H9 (cell line): ENCODE measurements around the gene MEF2C. TPM values are rescaled to one million over a fixed set of nuclear protein-coding genes. Genes with fewer than 3 reads are reported as not detected.

ENCODE experiments used
- DNase-seq: peaks from one replicate; pipeline ENCODE4 v3.0.0-alpha.2; 2017
- H2AFZ ChIP-seq: one replicate; pipeline ENCODE4 v1.6.1; 2013; ENCODE audit warnings: mild to moderate bottlenecking, low read length, control low read depth, moderate library complexity
- H2AK5ac ChIP-seq: 2 replicates; pipeline ENCODE4 v1.6.1; 2013; ENCODE audit warnings: low read length, control low read depth, mixed read lengths; ENCODE audit not compliant: insufficient read length
- H2BK120ac ChIP-seq: one replicate; pipeline ENCODE4 v1.6.1; 2013; ENCODE audit warnings: low read depth, mild to moderate bottlenecking, low read length, control low read depth, inconsistent platforms; ENCODE audit not compliant: poor library complexity, severe bottlenecking
- H2BK12ac ChIP-seq: 2 replicates; pipeline ENCODE4 v1.6.1; 2013; ENCODE audit warnings: low read length, control low read depth, mixed read lengths, low read depth; ENCODE audit not compliant: insufficient read length
- H2BK15ac ChIP-seq: 2 replicates; pipeline ENCODE4 v1.6.1; 2013; ENCODE audit warnings: low read depth, low read length, control low read depth
- H2BK20ac ChIP-seq: one replicate; pipeline ENCODE4 v1.6.1; 2013; ENCODE audit warnings: low read depth, mild to moderate bottlenecking, low read length, control low read depth, inconsistent platforms; ENCODE audit not compliant: poor library complexity, severe bottlenecking
- H2BK5ac ChIP-seq: 2 replicates; pipeline ENCODE4 v1.6.1; 2013; ENCODE audit warnings: low read length, control low read depth, mixed read lengths; ENCODE audit not compliant: insufficient read length
- H3K14ac ChIP-seq: 2 replicates; pipeline ENCODE4 v1.6.1; 2013; ENCODE audit warnings: low read length, control low read depth; ENCODE audit not compliant: insufficient read depth
- H3K18ac ChIP-seq: 2 replicates; pipeline ENCODE4 v1.6.1; 2013; ENCODE audit warnings: low read depth, mild to moderate bottlenecking, mixed read lengths, low read length, control low read depth; ENCODE audit not compliant: insufficient read length
- H3K23ac ChIP-seq: 2 replicates; pipeline ENCODE4 v1.6.1; 2013; ENCODE audit warnings: low read length, control low read depth, mixed read lengths, low read depth; ENCODE audit not compliant: insufficient read length
- H3K23me2 ChIP-seq: 2 replicates; pipeline ENCODE4 v1.6.1; 2013; ENCODE audit warnings: low read depth, mild to moderate bottlenecking, mixed read lengths, low read length, control low read depth; ENCODE audit not compliant: insufficient read length, poor library complexity, severe bottlenecking
- H3K27ac ChIP-seq: 2 replicates; pipeline ENCODE4 v1.5.1; 2013; ENCODE audit warnings: low read length, control low read depth, mixed read lengths, low read depth; ENCODE audit not compliant: insufficient read length
- H3K27me3 ChIP-seq: 2 replicates; pipeline ENCODE4 v1.6.1; 2013; ENCODE audit warnings: low read length, control low read depth, inconsistent platforms; ENCODE audit not compliant: insufficient read depth
- H3K4ac ChIP-seq: 2 replicates; pipeline ENCODE4 v1.6.1; 2013; ENCODE audit warnings: low read depth, mild to moderate bottlenecking, control low read depth, inconsistent platforms, low read length, moderate library complexity
- H3K4me1 ChIP-seq: 2 replicates; pipeline ENCODE4 v1.6.1; 2013; ENCODE audit warnings: low read length, control low read depth, inconsistent platforms; ENCODE audit not compliant: insufficient read depth
- H3K4me2 ChIP-seq: 2 replicates; pipeline ENCODE4 v1.6.1; 2013; ENCODE audit warnings: low read length, control low read depth, mixed read lengths; ENCODE audit not compliant: insufficient read length, insufficient read depth
- H3K56ac ChIP-seq: 2 replicates; pipeline ENCODE4 v1.6.1; 2013; ENCODE audit warnings: low read depth, mild to moderate bottlenecking, mixed read lengths, low read length, control low read depth; ENCODE audit not compliant: insufficient read length
- H3K79me1 ChIP-seq: 2 replicates; pipeline ENCODE4 v1.6.1; 2013; ENCODE audit warnings: low read depth, mild to moderate bottlenecking, moderate library complexity, low read length, control low read depth, inconsistent platforms; ENCODE audit not compliant: insufficient read depth, poor library complexity, severe bottlenecking
- H3K79me2 ChIP-seq: 2 replicates; pipeline ENCODE4 v1.6.1; 2013; ENCODE audit warnings: low read length, control low read depth, inconsistent platforms; ENCODE audit not compliant: insufficient read depth
- H3K9ac ChIP-seq: 2 replicates; pipeline ENCODE4 v1.6.1; 2013; ENCODE audit warnings: low read length, control low read depth, mixed read lengths; ENCODE audit not compliant: insufficient read length; ENCODE audit errors: extremely low read depth
- H3K9me3 ChIP-seq: one replicate; pipeline ENCODE4 v1.6.1; 2013; ENCODE audit warnings: low read depth, low read length, inconsistent platforms; ENCODE audit not compliant: control insufficient read depth
- H3T11ph ChIP-seq: one replicate; pipeline ENCODE4 v1.6.1; 2013; ENCODE audit warnings: mild to moderate bottlenecking, low read length, control low read depth, inconsistent platforms
- H4K20me1 ChIP-seq: one replicate; pipeline ENCODE4 v1.6.1; 2013; ENCODE audit not compliant: control insufficient read depth, insufficient read length, insufficient read depth
- H4K5ac ChIP-seq: 2 replicates; pipeline ENCODE4 v1.6.1; 2013; ENCODE audit warnings: low read depth, mild to moderate bottlenecking, mixed read lengths, low read length, control low read depth; ENCODE audit not compliant: insufficient read length
- H4K8ac ChIP-seq: replicated peaks from 2 replicates; pipeline ENCODE4 v1.6.1; 2013; ENCODE audit warnings: low read length, control low read depth, mixed read lengths, low read depth; ENCODE audit not compliant: insufficient read length
- H4K91ac ChIP-seq: 2 replicates; pipeline ENCODE4 v1.6.1; 2013; ENCODE audit warnings: low read depth, mild to moderate bottlenecking, moderate library complexity, mixed read lengths, low read length, control low read depth; ENCODE audit not compliant: insufficient read length
- H3K27ac Mint-ChIP-seq, 3 experiments: 2 replicates in 2 of 3; 3 replicates in 1 of 3; pipeline ENCODE4 v1.8.0; 2020 to 2021; ENCODE audit warnings: mixed read lengths in 3 of 3, mild to moderate bottlenecking in 1 of 3, moderate library complexity in 1 of 3
- H3K27me3 Mint-ChIP-seq: 2 replicates; pipeline ENCODE4 v1.8.0; 2021; ENCODE audit warnings: low read depth, mild to moderate bottlenecking, moderate library complexity, mixed read lengths
- H3K36me3 Mint-ChIP-seq, 3 experiments: 2 replicates in 2 of 3; 3 replicates in 1 of 3; pipeline ENCODE4 v1.8.0; 2020 to 2021; ENCODE audit warnings: low read depth in 3 of 3, mixed read lengths in 3 of 3; ENCODE audit not compliant: insufficient read depth in 1 of 3
- H3K4me1 Mint-ChIP-seq, 2 experiments: 2 replicates each; pipeline ENCODE4 v1.8.0; 2020; ENCODE audit warnings: mixed read lengths in 2 of 2
- H3K4me3 Mint-ChIP-seq, 2 experiments: 2 replicates in 1 of 2; 3 replicates in 1 of 2; pipeline ENCODE4 v1.8.0; 2020 to 2021; ENCODE audit warnings: mild to moderate bottlenecking in 2 of 2, mixed read lengths in 2 of 2, moderate library complexity in 1 of 2
- H3K9me3 Mint-ChIP-seq, 2 experiments: 2 replicates in 1 of 2; 3 replicates in 1 of 2; pipeline ENCODE4 v1.8.0; 2020; ENCODE audit warnings: mild to moderate bottlenecking in 2 of 2, mixed read lengths in 2 of 2, moderate library complexity in 1 of 2
- WGBS: extraction: QIAGEN DNeasy Blood & Tissue Kit; methylation state at CpG from one replicate; pipeline ENCODE4 v1.1.7; 2013; ENCODE audit warnings: missing lambda C conversion rate, low lambda C conversion rate, mixed read lengths; ENCODE audit not compliant: insufficient read length; ENCODE audit errors: extremely low coverage; 5-methylcytosine and 5-hydroxymethylcytosine counted together
- total RNA-seq: library from RNA; stranded (reverse); gene quantifications from 2 replicates; pipeline ENCODE4 v1.2.1, GENCODE V29; 2021
- TF ChIP-seq, protein P1 (sequence below): fragments of 200-600 bp; sonication (generic); conservative IDR thresholded peaks from 3 replicates; pipeline ENCODE4 v1.8.0; 2021; ENCODE audit warnings: antibody characterized with exemption, mild to moderate bottlenecking

The MEF2C gene
- total RNA-seq, 1 experiment from 2014 or later, result 0.11 TPM

DNA sequence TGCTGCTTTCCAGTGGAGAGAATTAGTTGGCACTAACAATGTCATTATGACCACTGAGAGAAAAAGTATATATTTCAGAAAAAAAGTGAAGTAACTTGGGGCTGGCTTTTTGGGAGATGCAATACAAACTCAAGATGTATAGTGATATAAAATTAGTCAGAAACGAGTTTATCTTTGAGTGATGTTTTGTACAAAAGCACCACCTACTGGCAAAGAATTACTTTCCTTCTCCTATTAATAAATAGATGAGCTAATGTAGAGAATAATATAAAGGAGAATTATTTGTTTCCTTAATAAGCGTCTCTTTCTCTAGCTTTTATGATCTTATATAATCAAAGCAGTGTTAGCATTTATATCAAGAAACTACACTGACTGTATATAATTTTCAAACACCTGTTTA is 158.8 kb downstream of the MEF2C start:
- DNase-seq, result no peak
- no peak overlapping the region for H2AK5ac ChIP-seq
- H3K4me2 ChIP-seq, result no peak overlapping the region
- H3K79me2 ChIP-seq, result no peaks in the 10 kb centered on the region
- no peak overlapping the region for H3K56ac ChIP-seq
- H4K91ac ChIP-seq, result no peak overlapping the region
- H4K8ac ChIP-seq, result no peak overlapping the region
- Mint-ChIP-seq H3K9me3 (no peaks in the 10 kb centered on the region), H3K4me1 (peaks cover 11 to 19% of the 10 kb centered on the region in 2 experiments), H3K36me3 (no peaks in the 10 kb centered on the region), H3K27me3 (peaks cover 14% of the 10 kb centered on the region), H3K4me3 (no peak overlapping the region), H3K27ac (no peak overlapping the region)
- no peaks in the 10 kb centered on the region for H3K23me2 ChIP-seq
- no peaks in the 10 kb centered on the region for H4K20me1 ChIP-seq
- no peak overlapping the region for H4K5ac ChIP-seq
- no peak overlapping the region for H2BK5ac ChIP-seq
- no peak overlapping the region for H2BK120ac ChIP-seq
- no peak overlapping the region for H3K14ac ChIP-seq
- H2BK12ac ChIP-seq, result no peak overlapping the region
- H2BK20ac ChIP-seq, result no peak overlapping the region
- H3K4me1 ChIP-seq, result peaks cover 2% of the 10 kb centered on the region; the same call in 1 of the 2 replicates
- H3K18ac ChIP-seq, result no peak overlapping the region
- no peak overlapping the region for H3K23ac ChIP-seq
- H3K79me1 ChIP-seq, result no peaks in the 10 kb centered on the region
- TF ChIP-seq, protein P1, sequence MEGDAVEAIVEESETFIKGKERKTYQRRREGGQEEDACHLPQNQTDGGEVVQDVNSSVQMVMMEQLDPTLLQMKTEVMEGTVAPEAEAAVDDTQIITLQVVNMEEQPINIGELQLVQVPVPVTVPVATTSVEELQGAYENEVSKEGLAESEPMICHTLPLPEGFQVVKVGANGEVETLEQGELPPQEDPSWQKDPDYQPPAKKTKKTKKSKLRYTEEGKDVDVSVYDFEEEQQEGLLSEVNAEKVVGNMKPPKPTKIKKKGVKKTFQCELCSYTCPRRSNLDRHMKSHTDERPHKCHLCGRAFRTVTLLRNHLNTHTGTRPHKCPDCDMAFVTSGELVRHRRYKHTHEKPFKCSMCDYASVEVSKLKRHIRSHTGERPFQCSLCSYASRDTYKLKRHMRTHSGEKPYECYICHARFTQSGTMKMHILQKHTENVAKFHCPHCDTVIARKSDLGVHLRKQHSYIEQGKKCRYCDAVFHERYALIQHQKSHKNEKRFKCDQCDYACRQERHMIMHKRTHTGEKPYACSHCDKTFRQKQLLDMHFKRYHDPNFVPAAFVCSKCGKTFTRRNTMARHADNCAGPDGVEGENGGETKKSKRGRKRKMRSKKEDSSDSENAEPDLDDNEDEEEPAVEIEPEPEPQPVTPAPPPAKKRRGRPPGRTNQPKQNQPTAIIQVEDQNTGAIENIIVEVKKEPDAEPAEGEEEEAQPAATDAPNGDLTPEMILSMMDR, result peak; percentile 60
- peaks cover 4% of the 10 kb centered on the region; the same call in 1 of the 2 replicates for H3K27me3 ChIP-seq
- no peak overlapping the region for H2AFZ ChIP-seq
- H3K27ac ChIP-seq, result no peak overlapping the region
- H3K9me3 ChIP-seq, result no peaks in the 10 kb centered on the region
- no peak overlapping the region for H3K9ac ChIP-seq
- no CpG with 5 or more reads among the region's 2 CpGs for WGBS
- H3K4ac ChIP-seq, result no peak overlapping the region
- no peak overlapping the region for H2BK15ac ChIP-seq
- H3T11ph ChIP-seq, result no peak overlapping the region
